Uterus (tissue), 4 donors: ENCODE data around the gene PCDHGA7. TPM values are rescaled to one million over a fixed set of nuclear protein-coding genes. Genes with fewer than 3 reads are reported as not detected.
A peak's percentile ranks its signal among the peaks of the same experiment; 100 is the strongest.
"Not testable (repeated sequence)": the region's sequence is repeated elsewhere in the genome, so short reads cannot be mapped to it uniquely, and the experiment has no call there.

Source experiments
- DNase-seq, 2 donors: peaks; one replicate each; pipeline ENCODE4 v3.0.0-alpha.2; 2019 to 2020
- H3K27ac ChIP-seq, 2 donors: fragments of 200-600 bp; sonication (generic); 1 replicate in 1 of 2; 2 replicates in 1 of 2; pipeline ENCODE4 v1.5.1; 2016 to 2018
- H3K27me3 ChIP-seq, 2 donors: fragments of 200-600 bp; sonication (generic); one replicate each; pipeline ENCODE4 v1.5.1; 2018 to 2019; ENCODE audit warnings: control low read depth in 1 of 2
- H3K36me3 ChIP-seq, 2 donors: fragments of 200-600 bp; sonication (generic); one replicate each; pipeline ENCODE4 v1.5.1; 2019; ENCODE audit warnings: control low read depth in 1 of 2
- H3K4me1 ChIP-seq, 2 donors: fragments of 200-600 bp; sonication (generic); one replicate each; pipeline ENCODE4 v1.5.1; 2018 to 2019; ENCODE audit warnings: control low read depth in 1 of 2
- H3K4me3 ChIP-seq, 2 donors: fragments of 200-600 bp; sonication (generic); 1 replicate in 1 of 2; 2 replicates in 1 of 2; pipeline ENCODE4 v1.5.1; 2018 to 2019; ENCODE audit warnings: mild to moderate bottlenecking in 1 of 2
- H3K9me3 ChIP-seq, 2 donors: fragments of 200-600 bp; sonication (generic); one replicate each; pipeline ENCODE4 v1.5.1; 2019; ENCODE audit warnings: control low read depth in 1 of 2
- POLR2A ChIP-seq, 2 donors: fragments of 450-650 bp; IDR thresholded peaks; one replicate each; pipeline ENCODE4 v1.6.1; 2016; ENCODE audit warnings: antibody characterized with exemption in 2 of 2, mild to moderate bottlenecking in 1 of 2, moderate library complexity in 1 of 2
- intact Hi-C: fragments of 100-400 bp; cut with DNase I; formaldehyde crosslinking; loops from one replicate; pipeline ENCODE4 v1.15.1; 2023; ENCODE audit warnings: low total_unique reads
- total RNA-seq, 4 donors: library from RNA; depleted of rRNA in 3 of 4; stranded (reverse); fragments of >200 nt in 3 of 4; gene quantifications; one replicate each; pipeline versions ENCODE4 v1.1.0 to v1.2.4, GENCODE V29; 2014 to 2023
- TF ChIP-seq, protein P1 (sequence below), 4 experiments: fragments of 200-600 bp in 2 of 4; fragments of 450-650 bp in 2 of 4; sonication (generic) in 2 of 4; IDR thresholded peaks; one replicate each; pipeline ENCODE4 v1.5.1; 2016 to 2019; ENCODE audit warnings: antibody characterized with exemption in 4 of 4, mild to moderate bottlenecking in 2 of 4, moderate library complexity in 1 of 4
- donor health status: DM: yes; HTN: yes; CAD: no.

PCDHGA7 gene
- 10 to 100 TPM in 3 of 4 donors, 1 to 10 TPM in 1; 10.0 to 14.1 (median 11.8) TPM for total RNA-seq

DNA sequence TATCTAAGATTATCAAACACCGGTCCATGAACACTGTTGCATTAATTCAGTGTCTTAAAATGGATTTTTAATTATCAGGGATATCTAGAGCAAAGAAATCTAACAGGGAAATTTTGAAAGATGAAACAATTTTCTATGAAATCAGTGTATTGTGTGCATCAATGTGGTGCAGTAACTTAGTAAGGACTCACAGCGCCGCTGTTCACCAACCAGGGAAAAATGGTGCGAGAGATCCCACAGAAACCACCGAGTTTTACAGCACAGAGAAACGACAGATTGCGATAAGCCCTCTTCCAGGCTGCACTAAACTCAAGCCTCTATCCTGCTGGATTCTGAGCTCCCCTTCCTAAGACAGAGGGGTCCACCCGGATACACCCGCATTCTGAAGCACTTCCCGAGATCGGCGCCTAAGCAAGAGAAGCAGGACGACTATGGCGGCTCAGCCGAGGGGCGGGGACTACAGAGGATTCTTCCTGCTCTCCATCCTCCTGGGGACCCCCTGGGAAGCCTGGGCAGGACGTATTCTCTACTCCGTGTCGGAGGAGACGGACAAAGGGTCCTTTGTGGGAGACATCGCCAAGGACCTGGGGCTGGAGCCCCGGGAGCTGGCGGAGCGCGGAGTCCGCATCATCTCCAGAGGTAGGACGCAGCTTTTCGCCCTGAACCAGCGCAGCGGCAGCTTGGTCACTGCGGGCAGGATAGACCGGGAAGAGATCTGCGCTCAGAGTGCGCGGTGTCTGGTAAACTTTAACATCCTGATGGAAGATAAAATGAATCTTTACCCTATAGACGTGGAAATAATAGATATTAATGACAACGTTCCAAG is at the start of gene PCDHGA7:
TSS of gene PCDHGA7 (plus strand) at position 274 of the 826 bp plus-strand sequence. CDS start at position 432, 158 bp downstream.
- intact Hi-C loops = no loop called here
- DNase-seq = no peak
- no peaks in the 10 kb centered on the region for H3K27me3 ChIP-seq
- no peaks in the 10 kb centered on the region for H3K36me3 ChIP-seq
- no peak for TF ChIP-seq POLR2A (IDR thresholded peaks at IDR 0.05)
- TF ChIP-seq, protein P1, sequence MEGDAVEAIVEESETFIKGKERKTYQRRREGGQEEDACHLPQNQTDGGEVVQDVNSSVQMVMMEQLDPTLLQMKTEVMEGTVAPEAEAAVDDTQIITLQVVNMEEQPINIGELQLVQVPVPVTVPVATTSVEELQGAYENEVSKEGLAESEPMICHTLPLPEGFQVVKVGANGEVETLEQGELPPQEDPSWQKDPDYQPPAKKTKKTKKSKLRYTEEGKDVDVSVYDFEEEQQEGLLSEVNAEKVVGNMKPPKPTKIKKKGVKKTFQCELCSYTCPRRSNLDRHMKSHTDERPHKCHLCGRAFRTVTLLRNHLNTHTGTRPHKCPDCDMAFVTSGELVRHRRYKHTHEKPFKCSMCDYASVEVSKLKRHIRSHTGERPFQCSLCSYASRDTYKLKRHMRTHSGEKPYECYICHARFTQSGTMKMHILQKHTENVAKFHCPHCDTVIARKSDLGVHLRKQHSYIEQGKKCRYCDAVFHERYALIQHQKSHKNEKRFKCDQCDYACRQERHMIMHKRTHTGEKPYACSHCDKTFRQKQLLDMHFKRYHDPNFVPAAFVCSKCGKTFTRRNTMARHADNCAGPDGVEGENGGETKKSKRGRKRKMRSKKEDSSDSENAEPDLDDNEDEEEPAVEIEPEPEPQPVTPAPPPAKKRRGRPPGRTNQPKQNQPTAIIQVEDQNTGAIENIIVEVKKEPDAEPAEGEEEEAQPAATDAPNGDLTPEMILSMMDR (IDR thresholded peaks at IDR 0.05) = no peak
- no peak within 1 kb of the TSS for H3K27ac ChIP-seq
- no peaks in the 10 kb centered on the region for H3K4me1 ChIP-seq
- peaks cover 0 to 90% of the 10 kb centered on the region in 2 donors for H3K9me3 ChIP-seq
- no peak within 1 kb of the TSS for H3K4me3 ChIP-seq

- intact Hi-C loops = no loop called here
- no peak for DNase-seq
- no peak for TF ChIP-seq POLR2A (IDR thresholded peaks at IDR 0.05)
- TF ChIP-seq, protein P1 (IDR thresholded peaks at IDR 0.05) = peak in 3 of 4 experiments; percentile 31 to 41 (median 35)
- Histone ChIP-seq H3K9me3 (peaks cover 3 to 56% of the 10 kb centered on the region in 2 donors), H3K4me3 (peak within 1 kb of the TSS; percentile 0 to 25), H3K27ac (no peak within 1 kb of the TSS), H3K4me1 (no peaks in the 10 kb centered on the region), H3K27me3 (no peaks in the 10 kb centered on the region), H3K36me3 (no peaks in the 10 kb centered on the region)
Observed at GRCh38 chr5:141338538-141339306, 43.8 kb upstream of the PCDHGA7 start, which contains the start of gene PCDHGA2. PCDHGA2 (plus strand) TSS chr5:141338760.

DNA sequence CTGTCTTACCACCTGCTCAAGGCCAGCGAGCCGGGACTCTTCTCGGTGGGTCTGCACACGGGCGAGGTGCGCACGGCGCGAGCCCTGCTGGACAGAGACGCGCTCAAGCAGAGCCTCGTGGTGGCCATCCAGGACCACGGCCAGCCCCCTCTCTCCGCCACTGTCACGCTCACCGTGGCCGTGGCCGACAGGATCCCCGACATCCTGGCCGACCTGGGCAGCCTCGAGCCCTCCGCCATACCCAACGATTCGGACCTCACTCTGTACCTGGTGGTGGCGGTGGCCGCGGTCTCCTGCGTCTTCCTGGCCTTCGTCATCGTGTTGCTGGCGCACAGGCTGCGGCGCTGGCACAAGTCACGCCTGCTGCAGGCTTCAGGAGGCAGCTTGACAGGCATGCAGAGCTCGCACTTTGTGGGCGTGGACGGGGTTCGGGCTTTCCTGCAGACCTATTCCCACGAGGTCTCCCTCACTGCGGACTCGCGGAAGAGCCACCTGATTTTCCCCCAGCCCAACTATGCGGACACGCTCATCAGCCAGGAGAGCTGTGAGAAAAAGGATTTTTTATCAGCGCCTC is 41.7 kb upstream of the PCDHGA7 start:
- peaks cover 3 to 62% of the 10 kb centered on the region in 2 donors for H3K9me3 ChIP-seq

GRCh38 chr5:141342773-141343172 is 39.8 kb upstream of the PCDHGA7 start:
- H3K27ac ChIP-seq = no peak overlapping the region
- H3K27me3 ChIP-seq = no peaks in the 10 kb centered on the region
- H3K4me3 ChIP-seq = no peak overlapping the region
- DNase-seq = no peak
- no peak for TF ChIP-seq POLR2A (IDR thresholded peaks at IDR 0.05)
- TF ChIP-seq, protein P1 (IDR thresholded peaks at IDR 0.05) = no peak
- intact Hi-C loops = no loop called here
- no peaks in the 10 kb centered on the region for H3K4me1 ChIP-seq
- peaks cover 3 to 61% of the 10 kb centered on the region in 2 donors for H3K9me3 ChIP-seq
- H3K36me3 ChIP-seq = no peaks in the 10 kb centered on the region

More for the DNA sequence above, 41.7 kb upstream of the PCDHGA7 start:
- H3K36me3 ChIP-seq, H3K4me1 ChIP-seq, H3K27me3 ChIP-seq, H3K27ac ChIP-seq, H3K4me3 ChIP-seq, DNase-seq, intact Hi-C loops: not testable (repeated sequence)

GRCh38 chr5:141343242-141343952 is 39.1 kb upstream of the PCDHGA7 start, which contains the start of gene PCDHGA3:
PCDHGA3 (plus strand) TSS chr5:141343829; CDS start chr5:141344034, 205 bp downstream.
- Histone ChIP-seq H3K27ac (no peak within 1 kb of the TSS), H3K4me3 (peak within 1 kb of the TSS in 1 of 2 donors; percentile 5), H3K4me1 (no peaks in the 10 kb centered on the region), H3K36me3 (no peaks in the 10 kb centered on the region), H3K9me3 (peaks cover 3 to 58% of the 10 kb centered on the region in 2 donors), H3K27me3 (no peaks in the 10 kb centered on the region)
- intact Hi-C loops = no loop called here
- DNase-seq = no peak
- no peak for TF ChIP-seq POLR2A (IDR thresholded peaks at IDR 0.05)
- TF ChIP-seq, protein P1 (IDR thresholded peaks at IDR 0.05) = no peak
